ENCODE results near the gene HUWE1. TPM values are rescaled to one million over a fixed set of nuclear protein-coding genes. Genes with fewer than 3 reads are reported as not detected.

The HUWE1 gene
- total RNA-seq, 1 donor from 2014 or later = 130 TPM

DNA sequence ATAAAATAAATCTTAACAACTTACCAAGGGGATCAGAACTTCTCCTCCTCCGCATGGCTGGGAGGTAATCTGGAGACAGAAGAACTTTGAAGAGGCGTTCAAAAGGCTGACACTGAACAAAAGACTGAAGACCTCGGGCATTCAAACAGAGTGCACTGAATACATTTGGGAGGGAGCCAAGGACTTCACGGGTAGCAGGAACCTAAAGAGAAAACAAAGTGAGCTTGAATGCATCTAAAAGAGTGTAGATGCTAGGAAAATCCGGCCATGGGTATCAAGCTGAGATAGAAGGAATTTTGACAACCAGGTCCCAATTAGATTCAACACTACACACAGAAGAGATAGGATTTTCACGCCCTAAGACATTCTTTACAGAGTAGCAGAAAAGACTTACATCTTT lies 69.6 kb downstream of the HUWE1 start:
- no peak overlapping the region for H3K4me3 ChIP-seq
- intact Hi-C loops (cut with micrococcal nuclease) = loop anchor here (10.0 kb wide), 1 partner anchor 52 kb away; no protein-coding TSS in a partner anchor
- peaks cover 60% of the 10 kb centered on the region for H3K36me3 ChIP-seq
- no peak overlapping the region for H3K27ac ChIP-seq (replicated peaks)
- H3K9me3 ChIP-seq (replicated peaks) = no peaks in the 10 kb centered on the region
- H3K4me1 ChIP-seq = no peaks in the 10 kb centered on the region
- DNase-seq = no peak
- TF ChIP-seq, protein P1, sequence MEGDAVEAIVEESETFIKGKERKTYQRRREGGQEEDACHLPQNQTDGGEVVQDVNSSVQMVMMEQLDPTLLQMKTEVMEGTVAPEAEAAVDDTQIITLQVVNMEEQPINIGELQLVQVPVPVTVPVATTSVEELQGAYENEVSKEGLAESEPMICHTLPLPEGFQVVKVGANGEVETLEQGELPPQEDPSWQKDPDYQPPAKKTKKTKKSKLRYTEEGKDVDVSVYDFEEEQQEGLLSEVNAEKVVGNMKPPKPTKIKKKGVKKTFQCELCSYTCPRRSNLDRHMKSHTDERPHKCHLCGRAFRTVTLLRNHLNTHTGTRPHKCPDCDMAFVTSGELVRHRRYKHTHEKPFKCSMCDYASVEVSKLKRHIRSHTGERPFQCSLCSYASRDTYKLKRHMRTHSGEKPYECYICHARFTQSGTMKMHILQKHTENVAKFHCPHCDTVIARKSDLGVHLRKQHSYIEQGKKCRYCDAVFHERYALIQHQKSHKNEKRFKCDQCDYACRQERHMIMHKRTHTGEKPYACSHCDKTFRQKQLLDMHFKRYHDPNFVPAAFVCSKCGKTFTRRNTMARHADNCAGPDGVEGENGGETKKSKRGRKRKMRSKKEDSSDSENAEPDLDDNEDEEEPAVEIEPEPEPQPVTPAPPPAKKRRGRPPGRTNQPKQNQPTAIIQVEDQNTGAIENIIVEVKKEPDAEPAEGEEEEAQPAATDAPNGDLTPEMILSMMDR (IDR thresholded peaks at IDR 0.05; ENCODE audit: borderline replicate concordance) = no peak
- no peaks in the 10 kb centered on the region for H3K27me3 ChIP-seq (ENCODE audit: low read depth)

DNA sequence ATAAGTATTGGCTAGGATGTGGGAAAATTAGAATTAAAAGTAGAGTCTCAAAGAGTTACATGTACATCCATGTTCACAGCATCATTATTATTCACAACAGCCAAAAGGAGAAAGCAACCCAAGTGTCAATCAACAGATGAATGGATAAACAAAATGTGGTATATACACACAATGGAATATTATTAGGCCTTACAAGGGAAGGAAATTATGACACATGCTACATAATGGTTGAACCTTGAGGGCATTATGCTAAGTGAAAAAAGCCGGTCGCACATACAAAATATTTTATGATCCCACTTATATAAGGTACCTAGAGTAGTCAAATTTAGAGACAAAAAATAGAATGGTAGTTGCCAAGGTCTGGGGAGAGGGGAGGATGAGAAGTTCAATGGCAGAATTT lies 80.1 kb downstream of the HUWE1 start:
- TF ChIP-seq, protein P1 (IDR thresholded peaks at IDR 0.05; ENCODE audit: borderline replicate concordance) = no peak
- H3K4me3 ChIP-seq = no peak overlapping the region
- no peak overlapping the region for H3K27ac ChIP-seq (replicated peaks)
- H3K4me1 ChIP-seq = no peaks in the 10 kb centered on the region
- DNase-seq = no peak
- no peaks in the 10 kb centered on the region for H3K9me3 ChIP-seq (replicated peaks)
- H3K27me3 ChIP-seq (ENCODE audit: low read depth) = no peaks in the 10 kb centered on the region
- peaks cover 68% of the 10 kb centered on the region for H3K36me3 ChIP-seq
- intact Hi-C loops (cut with micrococcal nuclease) = no loop called here

DNA sequence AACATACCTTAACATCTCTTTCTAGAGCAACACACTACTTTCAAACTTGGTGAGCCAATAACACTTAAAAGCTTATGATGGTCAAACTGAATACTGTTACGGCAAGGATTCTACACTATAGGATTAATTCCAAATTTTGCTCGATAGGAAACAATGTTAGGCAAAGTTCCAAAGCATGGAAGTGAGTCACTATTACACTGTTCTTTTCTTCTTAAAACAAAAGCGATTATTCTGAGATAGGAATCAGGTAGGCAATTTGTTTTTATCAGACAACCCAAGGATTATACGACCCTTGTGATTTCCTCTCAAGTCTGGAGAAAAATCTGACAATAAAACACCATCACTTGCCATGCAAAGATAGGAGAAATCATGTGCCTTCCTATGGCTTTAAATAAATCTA lies 81.5 kb downstream of the HUWE1 start:
- Histone ChIP-seq H3K4me1 (no peaks in the 10 kb centered on the region), H3K27ac (replicated peaks) (no peak overlapping the region), H3K27me3 (ENCODE audit: low read depth) (no peaks in the 10 kb centered on the region), H3K36me3 (peaks cover 74% of the 10 kb centered on the region), H3K4me3 (no peak overlapping the region), H3K9me3 (replicated peaks) (no peaks in the 10 kb centered on the region)
- TF ChIP-seq, protein P1 (IDR thresholded peaks at IDR 0.05; ENCODE audit: borderline replicate concordance) = no peak
- no peak for DNase-seq
- intact Hi-C loops (cut with micrococcal nuclease) = no loop called here

DNA sequence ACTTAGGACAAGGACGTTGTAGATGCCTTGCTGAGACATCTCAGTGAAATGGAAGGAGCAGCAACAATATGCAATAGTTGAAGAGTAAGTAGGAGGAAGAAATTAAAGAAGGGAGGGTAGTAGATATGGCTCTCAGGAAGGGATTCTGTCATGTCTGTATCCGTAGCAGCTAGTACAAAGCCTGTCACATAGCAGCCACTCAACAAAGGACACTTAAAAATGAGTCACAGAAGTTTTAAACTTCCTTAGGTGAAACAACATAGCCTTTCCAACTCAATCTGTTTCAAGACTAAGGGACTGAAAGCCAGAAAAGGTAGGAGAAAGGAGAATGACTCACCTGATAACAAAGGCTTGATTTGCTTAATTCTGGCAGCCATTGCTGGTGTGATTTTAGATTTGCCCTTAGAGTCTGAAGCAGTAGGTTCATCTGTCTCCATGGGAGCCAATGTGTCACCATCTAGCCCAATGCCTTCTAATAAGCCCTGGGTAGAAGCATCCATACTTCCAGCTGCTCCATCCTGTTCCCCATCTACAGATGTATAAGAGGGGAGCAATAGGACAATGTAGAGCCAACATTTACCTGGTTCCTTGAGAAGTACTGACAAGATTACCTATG lies 86.6 kb downstream of the HUWE1 start:
- intact Hi-C loops (cut with micrococcal nuclease) = no loop called here
- Histone ChIP-seq H3K9me3 (replicated peaks) (no peaks in the 10 kb centered on the region), H3K4me1 (no peaks in the 10 kb centered on the region), H3K4me3 (no peak overlapping the region), H3K27ac (replicated peaks) (no peak overlapping the region), H3K27me3 (ENCODE audit: low read depth) (no peaks in the 10 kb centered on the region), H3K36me3 (peaks cover 71% of the 10 kb centered on the region)
- TF ChIP-seq, protein P1 (IDR thresholded peaks at IDR 0.05; ENCODE audit: borderline replicate concordance) = no peak
- DNase-seq = no peak

DNA sequence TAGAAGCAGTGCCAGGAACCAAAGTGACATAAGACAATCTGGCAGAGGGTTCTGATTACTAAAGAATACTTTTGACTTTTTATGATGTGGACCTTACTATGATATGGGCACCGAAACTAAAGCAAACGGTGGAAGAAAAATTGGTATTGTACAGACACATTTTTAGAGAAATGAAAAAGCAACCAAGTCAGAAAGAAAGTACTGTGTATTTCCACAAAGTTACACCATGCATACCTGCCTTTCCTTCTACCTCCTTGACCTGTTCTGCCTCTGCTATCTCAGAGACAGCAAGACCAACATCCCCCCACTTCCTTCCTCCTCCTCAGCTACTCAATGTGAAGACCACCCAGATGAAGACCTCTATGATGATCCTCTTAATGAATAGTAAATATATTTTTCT lies 88.3 kb downstream of the HUWE1 start:
- DNase-seq = no peak
- TF ChIP-seq, protein P1 (IDR thresholded peaks at IDR 0.05; ENCODE audit: borderline replicate concordance) = no peak
- Histone ChIP-seq H3K9me3 (replicated peaks) (no peaks in the 10 kb centered on the region), H3K27me3 (ENCODE audit: low read depth) (no peaks in the 10 kb centered on the region), H3K36me3 (peaks cover 69% of the 10 kb centered on the region), H3K4me1 (no peaks in the 10 kb centered on the region), H3K27ac (replicated peaks) (no peak overlapping the region), H3K4me3 (no peak overlapping the region)
- intact Hi-C loops (cut with micrococcal nuclease) = no loop called here

All from left ventricle myocardium inferior (tissue), 1 donor.